ENCODE results near the gene MAP3K20. TPM values are rescaled to one million over a fixed set of nuclear protein-coding genes. Genes with fewer than 3 reads are reported as not detected.
A peak's percentile ranks its signal among the peaks of the same experiment; 100 is the strongest.

MAP3K20 gene
- polyA plus RNA-seq, 1 of the 3 experiments (the other 2 are of a cell fraction) = 8.5 TPM

DNA sequence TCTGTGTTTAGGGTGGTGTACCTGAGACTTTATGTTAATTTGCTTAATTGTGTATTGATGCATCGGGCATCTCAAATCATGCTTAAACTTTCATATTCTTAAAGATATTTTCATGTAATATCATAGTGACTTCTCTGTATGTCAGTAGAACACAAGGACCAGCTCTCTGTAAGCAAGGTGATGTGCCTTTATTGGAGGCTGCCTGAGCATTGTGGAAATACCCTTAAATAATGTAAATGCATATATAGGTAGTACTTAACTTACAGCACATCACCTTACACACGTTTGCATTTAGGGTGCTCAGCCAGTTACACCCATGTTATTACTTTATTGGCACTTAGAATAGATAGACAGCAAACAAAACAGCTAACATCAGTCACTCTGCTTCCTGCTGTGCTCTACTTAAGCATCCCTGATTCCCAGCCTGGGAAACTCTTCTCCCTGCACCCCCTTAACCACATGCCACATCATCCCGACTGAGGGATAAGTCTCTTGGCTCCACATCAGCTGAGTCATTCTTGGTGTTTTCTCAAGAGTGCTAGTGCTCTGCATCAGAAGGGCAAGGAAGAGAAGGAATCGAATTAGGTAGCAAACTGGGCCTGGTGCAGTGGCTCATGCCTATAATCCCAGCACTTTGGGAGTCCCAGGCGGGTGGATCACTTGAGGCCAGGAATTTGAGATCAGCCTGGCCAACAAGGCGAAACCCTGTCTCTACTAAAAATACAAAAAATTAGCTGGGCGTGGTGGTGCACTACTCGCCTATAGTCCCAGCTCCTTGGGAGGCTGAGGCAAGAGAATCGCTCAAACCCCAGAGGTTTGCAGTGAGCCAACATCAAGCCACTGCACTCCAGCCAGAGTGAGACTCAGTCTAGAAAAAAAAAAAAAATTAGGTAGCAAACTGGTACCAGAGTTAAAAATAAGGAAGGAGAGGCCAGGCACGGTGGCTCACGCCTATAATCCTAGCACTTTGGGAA, 108.7 kb downstream of the MAP3K20 start:
- Histone ChIP-seq H3F3A (replicated peaks; ENCODE audit: insufficient read depth) (peaks cover 36% of the 10 kb centered on the region), H3K4me1 (ENCODE audit: control insufficient read depth in 1 of 2, insufficient read depth in 2 of 2, low read depth in 1 of 2, low read length in 1 of 2) (peaks cover 0 to 42% of the 10 kb centered on the region in 2 experiments; a peak in 3 of 4 replicates), H3K9me2 (no peaks in the 10 kb centered on the region), H3K36me3 (replicated peaks in 1 of 2; ENCODE audit: control insufficient read depth in 1 of 2, insufficient read depth in 2 of 2, low read length in 1 of 2) (peaks cover 0 to 5% of the 10 kb centered on the region in 2 experiments), H2AFZ (ENCODE audit: low read depth) (no peak overlapping the region), H3K4me3 (ENCODE audit: low read depth in 2 of 2, low read length in 1 of 2) (no peak overlapping the region), H3K79me2 (ENCODE audit: insufficient read depth) (no peaks in the 10 kb centered on the region), H3K9ac (peak overlapping the region; percentile 53; the same call in 1 of the 2 replicates), H4K20me1 (ENCODE audit: insufficient read depth) (no peaks in the 10 kb centered on the region), H3K27me3 (ENCODE audit: insufficient read depth) (no peaks in the 10 kb centered on the region), H3K4me2 (peak overlapping the region; percentile 3; the same call in 1 of the 2 replicates), H3K9me3 (no peaks in the 10 kb centered on the region), H3K27ac (ENCODE audit: low read depth in 2 of 2, low read length in 1 of 2) (peak overlapping the region in 1 of 2 experiments; percentile 95; a peak in 2 of 4 replicates)
- 53% methylated on average over 11 of the region's 11 CpGs for WGBS (ENCODE audit: low lambda C conversion rate)
- peak; percentile 7 for DNase-seq
- ChIA-PET POLR2A (no interaction called here), CTCF (interaction anchor here (0.9 to 2.9 kb wide), 4 partner anchors 26 to 218 kb away, joined by 3 to 11 read pairs (median 4); no protein-coding TSS in a partner anchor)
- peak; percentile 97 for TF ChIP-seq NFIC (IDR thresholded peaks at IDR 0.05; ENCODE audit: borderline replicate concordance)
- no peak for TF ChIP-seq CHD2 (IDR thresholded peaks at IDR 0.05; ENCODE audit: low read length, partially characterized antibody)
- peak; percentile 69; the same call in 1 of the 2 replicates for TF ChIP-seq POLR2AphosphoS5 (IDR thresholded peaks at IDR 0.05; ENCODE audit: low read depth, low read length)
- TF ChIP-seq NRF1 (IDR thresholded peaks at IDR 0.05; ENCODE audit: low read depth, low read length) = no peak
- peak; percentile 96 for TF ChIP-seq FOSL2 (IDR thresholded peaks at IDR 0.05; ENCODE audit: borderline replicate concordance, low read depth)
- TF ChIP-seq RFX5 (IDR thresholded peaks at IDR 0.05; ENCODE audit: low read length) = no peak
- TF ChIP-seq, protein P1, sequence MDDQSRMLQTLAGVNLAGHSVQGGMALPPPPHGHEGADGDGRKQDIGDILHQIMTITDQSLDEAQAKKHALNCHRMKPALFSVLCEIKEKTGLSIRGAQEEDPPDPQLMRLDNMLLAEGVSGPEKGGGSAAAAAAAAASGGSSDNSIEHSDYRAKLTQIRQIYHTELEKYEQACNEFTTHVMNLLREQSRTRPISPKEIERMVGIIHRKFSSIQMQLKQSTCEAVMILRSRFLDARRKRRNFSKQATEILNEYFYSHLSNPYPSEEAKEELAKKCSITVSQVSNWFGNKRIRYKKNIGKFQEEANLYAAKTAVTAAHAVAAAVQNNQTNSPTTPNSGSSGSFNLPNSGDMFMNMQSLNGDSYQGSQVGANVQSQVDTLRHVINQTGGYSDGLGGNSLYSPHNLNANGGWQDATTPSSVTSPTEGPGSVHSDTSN (IDR thresholded peaks at IDR 0.05) = peak; percentile 83
- no peak for TF ChIP-seq RCOR1 (IDR thresholded peaks at IDR 0.05; ENCODE audit: low read length)
- TF ChIP-seq TEAD4 (IDR thresholded peaks at IDR 0.05; ENCODE audit: borderline replicate concordance, insufficient read depth) = peak; percentile 67; the same call in 1 of the 2 replicates
- TF ChIP-seq, protein P2, sequence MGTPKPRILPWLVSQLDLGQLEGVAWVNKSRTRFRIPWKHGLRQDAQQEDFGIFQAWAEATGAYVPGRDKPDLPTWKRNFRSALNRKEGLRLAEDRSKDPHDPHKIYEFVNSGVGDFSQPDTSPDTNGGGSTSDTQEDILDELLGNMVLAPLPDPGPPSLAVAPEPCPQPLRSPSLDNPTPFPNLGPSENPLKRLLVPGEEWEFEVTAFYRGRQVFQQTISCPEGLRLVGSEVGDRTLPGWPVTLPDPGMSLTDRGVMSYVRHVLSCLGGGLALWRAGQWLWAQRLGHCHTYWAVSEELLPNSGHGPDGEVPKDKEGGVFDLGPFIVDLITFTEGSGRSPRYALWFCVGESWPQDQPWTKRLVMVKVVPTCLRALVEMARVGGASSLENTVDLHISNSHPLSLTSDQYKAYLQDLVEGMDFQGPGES (IDR thresholded peaks at IDR 0.05; ENCODE audit: low read depth, low read length) = no peak
- no peak for TF ChIP-seq GATA2 (CRISPR knock-in tag; IDR thresholded peaks at IDR 0.05)
- TF ChIP-seq, protein P3, sequence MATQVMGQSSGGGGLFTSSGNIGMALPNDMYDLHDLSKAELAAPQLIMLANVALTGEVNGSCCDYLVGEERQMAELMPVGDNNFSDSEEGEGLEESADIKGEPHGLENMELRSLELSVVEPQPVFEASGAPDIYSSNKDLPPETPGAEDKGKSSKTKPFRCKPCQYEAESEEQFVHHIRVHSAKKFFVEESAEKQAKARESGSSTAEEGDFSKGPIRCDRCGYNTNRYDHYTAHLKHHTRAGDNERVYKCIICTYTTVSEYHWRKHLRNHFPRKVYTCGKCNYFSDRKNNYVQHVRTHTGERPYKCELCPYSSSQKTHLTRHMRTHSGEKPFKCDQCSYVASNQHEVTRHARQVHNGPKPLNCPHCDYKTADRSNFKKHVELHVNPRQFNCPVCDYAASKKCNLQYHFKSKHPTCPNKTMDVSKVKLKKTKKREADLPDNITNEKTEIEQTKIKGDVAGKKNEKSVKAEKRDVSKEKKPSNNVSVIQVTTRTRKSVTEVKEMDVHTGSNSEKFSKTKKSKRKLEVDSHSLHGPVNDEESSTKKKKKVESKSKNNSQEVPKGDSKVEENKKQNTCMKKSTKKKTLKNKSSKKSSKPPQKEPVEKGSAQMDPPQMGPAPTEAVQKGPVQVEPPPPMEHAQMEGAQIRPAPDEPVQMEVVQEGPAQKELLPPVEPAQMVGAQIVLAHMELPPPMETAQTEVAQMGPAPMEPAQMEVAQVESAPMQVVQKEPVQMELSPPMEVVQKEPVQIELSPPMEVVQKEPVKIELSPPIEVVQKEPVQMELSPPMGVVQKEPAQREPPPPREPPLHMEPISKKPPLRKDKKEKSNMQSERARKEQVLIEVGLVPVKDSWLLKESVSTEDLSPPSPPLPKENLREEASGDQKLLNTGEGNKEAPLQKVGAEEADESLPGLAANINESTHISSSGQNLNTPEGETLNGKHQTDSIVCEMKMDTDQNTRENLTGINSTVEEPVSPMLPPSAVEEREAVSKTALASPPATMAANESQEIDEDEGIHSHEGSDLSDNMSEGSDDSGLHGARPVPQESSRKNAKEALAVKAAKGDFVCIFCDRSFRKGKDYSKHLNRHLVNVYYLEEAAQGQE (IDR thresholded peaks at IDR 0.05; ENCODE audit: low read depth, low read length) = peak; percentile 73; the same call in 1 of the 2 replicates
- TF ChIP-seq RAD21 (IDR thresholded peaks at IDR 0.05; ENCODE audit: low read length) = no peak
- TF ChIP-seq, protein P4, sequence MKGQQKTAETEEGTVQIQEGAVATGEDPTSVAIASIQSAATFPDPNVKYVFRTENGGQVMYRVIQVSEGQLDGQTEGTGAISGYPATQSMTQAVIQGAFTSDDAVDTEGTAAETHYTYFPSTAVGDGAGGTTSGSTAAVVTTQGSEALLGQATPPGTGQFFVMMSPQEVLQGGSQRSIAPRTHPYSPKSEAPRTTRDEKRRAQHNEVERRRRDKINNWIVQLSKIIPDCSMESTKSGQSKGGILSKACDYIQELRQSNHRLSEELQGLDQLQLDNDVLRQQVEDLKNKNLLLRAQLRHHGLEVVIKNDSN (IDR thresholded peaks at IDR 0.05; ENCODE audit: borderline replicate concordance, low read depth) = no peak; the same call in 1 of the 2 replicates
- no peak for TF ChIP-seq SMC3 (IDR thresholded peaks at IDR 0.05; ENCODE audit: low read depth, low read length)
- TF ChIP-seq YY1 (IDR thresholded peaks at IDR 0.05; ENCODE audit: low read depth) = no peak
- TF ChIP-seq MEF2A (IDR thresholded peaks at IDR 0.05; ENCODE audit: borderline replicate concordance, low read depth) = no peak
- TF ChIP-seq, protein P5, sequence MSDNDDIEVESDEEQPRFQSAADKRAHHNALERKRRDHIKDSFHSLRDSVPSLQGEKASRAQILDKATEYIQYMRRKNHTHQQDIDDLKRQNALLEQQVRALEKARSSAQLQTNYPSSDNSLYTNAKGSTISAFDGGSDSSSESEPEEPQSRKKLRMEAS (IDR thresholded peaks at IDR 0.05; ENCODE audit: low read depth) = peak; percentile 81
- TF ChIP-seq GABPA (IDR thresholded peaks at IDR 0.05; ENCODE audit: low read depth) = no peak
- TF ChIP-seq RXRA (IDR thresholded peaks at IDR 0.05; ENCODE audit: borderline replicate concordance, low read depth) = peak; percentile 28; the same call in 1 of the 2 replicates
- TF ChIP-seq, protein P6, sequence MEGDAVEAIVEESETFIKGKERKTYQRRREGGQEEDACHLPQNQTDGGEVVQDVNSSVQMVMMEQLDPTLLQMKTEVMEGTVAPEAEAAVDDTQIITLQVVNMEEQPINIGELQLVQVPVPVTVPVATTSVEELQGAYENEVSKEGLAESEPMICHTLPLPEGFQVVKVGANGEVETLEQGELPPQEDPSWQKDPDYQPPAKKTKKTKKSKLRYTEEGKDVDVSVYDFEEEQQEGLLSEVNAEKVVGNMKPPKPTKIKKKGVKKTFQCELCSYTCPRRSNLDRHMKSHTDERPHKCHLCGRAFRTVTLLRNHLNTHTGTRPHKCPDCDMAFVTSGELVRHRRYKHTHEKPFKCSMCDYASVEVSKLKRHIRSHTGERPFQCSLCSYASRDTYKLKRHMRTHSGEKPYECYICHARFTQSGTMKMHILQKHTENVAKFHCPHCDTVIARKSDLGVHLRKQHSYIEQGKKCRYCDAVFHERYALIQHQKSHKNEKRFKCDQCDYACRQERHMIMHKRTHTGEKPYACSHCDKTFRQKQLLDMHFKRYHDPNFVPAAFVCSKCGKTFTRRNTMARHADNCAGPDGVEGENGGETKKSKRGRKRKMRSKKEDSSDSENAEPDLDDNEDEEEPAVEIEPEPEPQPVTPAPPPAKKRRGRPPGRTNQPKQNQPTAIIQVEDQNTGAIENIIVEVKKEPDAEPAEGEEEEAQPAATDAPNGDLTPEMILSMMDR (IDR thresholded peaks at IDR 0.05) = no peak
- peak in 1 of 2 experiments; percentile 74; a peak in 2 of 4 replicates for TF ChIP-seq EP300 (IDR thresholded peaks at IDR 0.05; ENCODE audit: borderline replicate concordance in 1 of 2, low read depth in 1 of 2, low read length in 1 of 2)

Data from SK-N-SH (cell line).